MM.1S (cell line): Measurements from ENCODE around the gene RNLS.

ENCODE experiments used
- DNase-seq: peaks from one replicate; pipeline ENCODE4 v3.0.0-alpha.2; 2015
- H2AFZ ChIP-seq: fragments of 300-600 bp; sonication (generic); 2 replicates; pipeline ENCODE4 v1.6.0; 2016; ENCODE audit warnings: antibody characterized with exemption, low read length
- H3F3A ChIP-seq: fragments of 300-600 bp; sonication (generic); 2 replicates; pipeline ENCODE4 v1.6.1; 2016; ENCODE audit warnings: mild to moderate bottlenecking, antibody characterized with exemption, low read length, moderate library complexity, mixed read lengths; ENCODE audit not compliant: insufficient read depth
- H3K27ac ChIP-seq: fragments of 300-600 bp; sonication (generic); 2 replicates; pipeline ENCODE4 v1.5.1; 2016; ENCODE audit warnings: mild to moderate bottlenecking, low read length
- H3K27me3 ChIP-seq: fragments of 300-600 bp; sonication (generic); replicated peaks from 2 replicates; pipeline ENCODE4 v1.6.0; 2016; ENCODE audit warnings: low read length; ENCODE audit not compliant: insufficient read depth
- H3K36me3 ChIP-seq: fragments of 300-600 bp; sonication (generic); replicated peaks from 2 replicates; pipeline ENCODE4 v1.6.1; 2016; ENCODE audit warnings: mild to moderate bottlenecking, low read length, mixed read lengths; ENCODE audit not compliant: insufficient read depth
- H3K4me1 ChIP-seq: fragments of 300-600 bp; sonication (generic); 2 replicates; pipeline ENCODE4 v1.6.1; 2016; ENCODE audit warnings: low read length, mixed read lengths
- H3K4me2 ChIP-seq: fragments of 300-600 bp; sonication (generic); 2 replicates; pipeline ENCODE4 v1.6.0; 2016; ENCODE audit warnings: low read depth, low read length
- H3K4me3 ChIP-seq: fragments of 300-600 bp; sonication (generic); 2 replicates; pipeline ENCODE4 v1.5.1; 2016; ENCODE audit warnings: low read length, mixed read lengths
- H3K79me2 ChIP-seq: fragments of 300-600 bp; sonication (generic); 2 replicates; pipeline ENCODE4 v1.6.1; 2016; ENCODE audit warnings: mixed run types, low read length, mixed read lengths
- H3K9ac ChIP-seq: fragments of 300-600 bp; sonication (generic); 2 replicates; pipeline ENCODE4 v1.6.1; 2016; ENCODE audit warnings: low read length, mixed read lengths
- H3K9me2 ChIP-seq: fragments of 300-600 bp; sonication (generic); replicated peaks from 2 replicates; pipeline ENCODE4 v1.6.1; 2016; ENCODE audit warnings: mild to moderate bottlenecking, low read length, mixed read lengths; ENCODE audit not compliant: insufficient read depth
- H3K9me3 ChIP-seq: fragments of 300-600 bp; sonication (generic); replicated peaks from 2 replicates; pipeline ENCODE4 v1.6.1; 2016; ENCODE audit warnings: mild to moderate bottlenecking, low read length, mixed read lengths; ENCODE audit not compliant: insufficient read depth
- H4K20me1 ChIP-seq: fragments of 300-600 bp; sonication (generic); 2 replicates; pipeline ENCODE4 v1.6.1; 2016; ENCODE audit warnings: mild to moderate bottlenecking, low read length, moderate library complexity, mixed read lengths; ENCODE audit not compliant: insufficient read depth
- EZH2 ChIP-seq: fragments of 300-600 bp; sonication (generic); optimal IDR thresholded peaks from 2 replicates; pipeline ENCODE3; 2017; ENCODE audit warnings: low read depth, mild to moderate bottlenecking, antibody characterized with exemption, low read length, mixed read lengths
- EZH2phosphoT487 ChIP-seq: fragments of 300-600 bp; sonication (generic); IDR thresholded peaks from 2 replicates; pipeline ENCODE4 v1.6.1; 2018; ENCODE audit warnings: antibody characterized with exemption, low read length
- TF ChIP-seq, protein P1 (sequence below): fragments of 300-600 bp; sonication (generic); IDR thresholded peaks from 2 replicates; pipeline ENCODE4 v1.5.1; 2016; ENCODE audit warnings: antibody characterized with exemption, low read length, mixed read lengths

RNLS gene

GRCh38 chr10:88620441-88620840, 37.3 kb upstream of the RNLS start:
- Histone ChIP-seq H3K4me2 (no peak overlapping the region), H3F3A (no peaks in the 10 kb centered on the region), H3K27ac (no peak overlapping the region), H3K9ac (no peak overlapping the region), H3K79me2 (no peaks in the 10 kb centered on the region), H3K4me3 (no peak overlapping the region), H4K20me1 (no peaks in the 10 kb centered on the region), H3K27me3 (no peaks in the 10 kb centered on the region), H3K4me1 (no peaks in the 10 kb centered on the region), H3K36me3 (no peaks in the 10 kb centered on the region), H3K9me2 (no peaks in the 10 kb centered on the region), H3K9me3 (no peaks in the 10 kb centered on the region), H2AFZ (no peak overlapping the region)
- DNase-seq, result no peak
- TF ChIP-seq, protein P1, sequence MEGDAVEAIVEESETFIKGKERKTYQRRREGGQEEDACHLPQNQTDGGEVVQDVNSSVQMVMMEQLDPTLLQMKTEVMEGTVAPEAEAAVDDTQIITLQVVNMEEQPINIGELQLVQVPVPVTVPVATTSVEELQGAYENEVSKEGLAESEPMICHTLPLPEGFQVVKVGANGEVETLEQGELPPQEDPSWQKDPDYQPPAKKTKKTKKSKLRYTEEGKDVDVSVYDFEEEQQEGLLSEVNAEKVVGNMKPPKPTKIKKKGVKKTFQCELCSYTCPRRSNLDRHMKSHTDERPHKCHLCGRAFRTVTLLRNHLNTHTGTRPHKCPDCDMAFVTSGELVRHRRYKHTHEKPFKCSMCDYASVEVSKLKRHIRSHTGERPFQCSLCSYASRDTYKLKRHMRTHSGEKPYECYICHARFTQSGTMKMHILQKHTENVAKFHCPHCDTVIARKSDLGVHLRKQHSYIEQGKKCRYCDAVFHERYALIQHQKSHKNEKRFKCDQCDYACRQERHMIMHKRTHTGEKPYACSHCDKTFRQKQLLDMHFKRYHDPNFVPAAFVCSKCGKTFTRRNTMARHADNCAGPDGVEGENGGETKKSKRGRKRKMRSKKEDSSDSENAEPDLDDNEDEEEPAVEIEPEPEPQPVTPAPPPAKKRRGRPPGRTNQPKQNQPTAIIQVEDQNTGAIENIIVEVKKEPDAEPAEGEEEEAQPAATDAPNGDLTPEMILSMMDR, result no peak
- TF ChIP-seq EZH2phosphoT487, result no peak
- TF ChIP-seq EZH2, result no peak

DNA sequence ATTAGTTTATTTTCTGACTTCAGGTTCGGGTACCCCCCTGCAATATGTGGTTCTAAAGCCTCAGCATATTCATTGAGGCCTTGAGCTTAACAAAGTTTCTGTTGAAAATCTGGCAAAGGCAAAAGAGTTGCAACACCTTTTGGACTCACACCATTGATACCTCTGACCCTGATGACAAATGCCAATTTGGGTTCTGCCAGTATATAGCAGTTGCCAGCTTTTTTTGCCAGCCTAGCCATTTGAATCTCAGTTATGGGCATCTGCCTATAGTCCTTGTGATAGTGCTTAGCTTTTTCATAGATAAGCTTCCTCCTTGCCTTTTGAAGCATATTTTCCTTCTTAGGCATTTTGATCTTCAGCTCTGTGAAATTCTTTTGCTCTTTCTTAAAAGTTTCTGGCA, 35.4 kb upstream of the RNLS start:
- H3K9me3 ChIP-seq, result no peaks in the 10 kb centered on the region
- no peak overlapping the region for H3K9ac ChIP-seq
- H3K36me3 ChIP-seq, result no peaks in the 10 kb centered on the region
- no peak for DNase-seq
- H3K4me2 ChIP-seq, result no peak overlapping the region
- no peaks in the 10 kb centered on the region for H3K27me3 ChIP-seq
- no peak overlapping the region for H2AFZ ChIP-seq
- no peaks in the 10 kb centered on the region for H3K9me2 ChIP-seq
- no peaks in the 10 kb centered on the region for H3K79me2 ChIP-seq
- H3K27ac ChIP-seq, result no peak overlapping the region
- no peaks in the 10 kb centered on the region for H3F3A ChIP-seq
- no peak overlapping the region for H3K4me3 ChIP-seq
- no peaks in the 10 kb centered on the region for H4K20me1 ChIP-seq
- no peak for TF ChIP-seq EZH2
- no peak for TF ChIP-seq EZH2phosphoT487
- TF ChIP-seq, protein P1, result no peak
- H3K4me1 ChIP-seq, result no peaks in the 10 kb centered on the region

- H3K27me3 ChIP-seq, result no peaks in the 10 kb centered on the region
- H3K27ac ChIP-seq, result no peak overlapping the region
- no peak overlapping the region for H3K4me3 ChIP-seq
- no peak overlapping the region for H2AFZ ChIP-seq
- H3F3A ChIP-seq, result no peaks in the 10 kb centered on the region
- no peaks in the 10 kb centered on the region for H3K36me3 ChIP-seq
- no peak overlapping the region for H3K9ac ChIP-seq
- H3K79me2 ChIP-seq, result no peaks in the 10 kb centered on the region
- H4K20me1 ChIP-seq, result no peaks in the 10 kb centered on the region
- H3K4me2 ChIP-seq, result no peak overlapping the region
- no peak for TF ChIP-seq EZH2phosphoT487
- H3K9me2 ChIP-seq, result no peaks in the 10 kb centered on the region
- H3K9me3 ChIP-seq, result no peaks in the 10 kb centered on the region
- no peaks in the 10 kb centered on the region for H3K4me1 ChIP-seq
- no peak for DNase-seq
These were observed 34.7 kb upstream of the RNLS start for GRCh38 chr10:88617772-88618300.

GRCh38 chr10:88616250-88616977, 33.3 kb upstream of the RNLS start:
- Histone ChIP-seq H2AFZ (no peak overlapping the region), H3K36me3 (no peaks in the 10 kb centered on the region), H3K79me2 (no peaks in the 10 kb centered on the region), H4K20me1 (no peaks in the 10 kb centered on the region), H3K9me2 (no peaks in the 10 kb centered on the region), H3K4me1 (no peaks in the 10 kb centered on the region), H3F3A (no peaks in the 10 kb centered on the region), H3K4me3 (no peak overlapping the region), H3K27ac (no peak overlapping the region), H3K27me3 (no peaks in the 10 kb centered on the region), H3K9ac (no peak overlapping the region), H3K9me3 (no peaks in the 10 kb centered on the region), H3K4me2 (no peak overlapping the region)
- no peak for DNase-seq
- TF ChIP-seq EZH2phosphoT487 (no peak), EZH2 (no peak)
- TF ChIP-seq, protein P1, result no peak
